ENCODE data around the gene HLF.

The HLF gene

GRCh38 chr17:55312852-55313251 is 48.1 kb downstream of the HLF start:
- Histone ChIP-seq H3K4me1 (ENCODE audit: control insufficient read depth in 1 of 2, insufficient read depth in 1 of 2, low read depth in 1 of 2, low read length in 1 of 2) (no peaks in the 10 kb centered on the region), H3K36me3 (no peaks in the 10 kb centered on the region), H3K27ac (no peak overlapping the region), H3K27me3 (no peaks in the 10 kb centered on the region), H3K4me3 (ENCODE audit: low read depth in 1 of 2, low read length in 1 of 2) (no peak overlapping the region), H3K9me3 (no peaks in the 10 kb centered on the region)
- TF ChIP-seq CTCF (IDR thresholded peaks at IDR 0.05): no peak

GRCh38 chr17:55314061-55314783 is 49.5 kb downstream of the HLF start:
- Histone ChIP-seq H3K9me3 (no peaks in the 10 kb centered on the region), H3K4me1 (ENCODE audit: control insufficient read depth in 1 of 2, insufficient read depth in 1 of 2, low read depth in 1 of 2, low read length in 1 of 2) (no peaks in the 10 kb centered on the region), H3K4me3 (ENCODE audit: low read depth in 1 of 2, low read length in 1 of 2) (no peak overlapping the region), H3K36me3 (no peaks in the 10 kb centered on the region), H3K27me3 (no peaks in the 10 kb centered on the region), H3K27ac (no peak overlapping the region)
- no peak for TF ChIP-seq CTCF (IDR thresholded peaks at IDR 0.05)

GRCh38 chr17:55314784-55315491 is 50.2 kb downstream of the HLF start:
- H3K36me3 ChIP-seq: no peaks in the 10 kb centered on the region
- no peaks in the 10 kb centered on the region for H3K4me1 ChIP-seq (ENCODE audit: control insufficient read depth in 1 of 2, insufficient read depth in 1 of 2, low read depth in 1 of 2, low read length in 1 of 2)
- H3K27ac ChIP-seq: no peak overlapping the region
- no peak for TF ChIP-seq CTCF (IDR thresholded peaks at IDR 0.05)
- H3K4me3 ChIP-seq (ENCODE audit: low read depth in 1 of 2, low read length in 1 of 2): no peak overlapping the region
- no peaks in the 10 kb centered on the region for H3K27me3 ChIP-seq
- no peaks in the 10 kb centered on the region for H3K9me3 ChIP-seq

GRCh38 chr17:55316499-55316898 is 51.7 kb downstream of the HLF start:
- Histone ChIP-seq H3K27me3 (no peaks in the 10 kb centered on the region), H3K4me3 (ENCODE audit: low read depth in 1 of 2, low read length in 1 of 2) (no peak overlapping the region), H3K27ac (no peak overlapping the region), H3K36me3 (no peaks in the 10 kb centered on the region), H3K4me1 (ENCODE audit: control insufficient read depth in 1 of 2, insufficient read depth in 1 of 2, low read depth in 1 of 2, low read length in 1 of 2) (no peaks in the 10 kb centered on the region), H3K9me3 (no peaks in the 10 kb centered on the region)
- TF ChIP-seq CTCF (IDR thresholded peaks at IDR 0.05): no peak

GRCh38 chr17:55317284-55317683 is 52.5 kb downstream of the HLF start:
- no peak overlapping the region for H3K4me3 ChIP-seq (ENCODE audit: low read depth in 1 of 2, low read length in 1 of 2)
- H3K27ac ChIP-seq: no peak overlapping the region
- no peaks in the 10 kb centered on the region for H3K9me3 ChIP-seq
- H3K4me1 ChIP-seq (ENCODE audit: control insufficient read depth in 1 of 2, insufficient read depth in 1 of 2, low read depth in 1 of 2, low read length in 1 of 2): no peaks in the 10 kb centered on the region
- no peaks in the 10 kb centered on the region for H3K27me3 ChIP-seq
- no peaks in the 10 kb centered on the region for H3K36me3 ChIP-seq
- no peak for TF ChIP-seq CTCF (IDR thresholded peaks at IDR 0.05)
